ENCODE measurements around the gene PPID.
"Not testable (repeated sequence)": the region's sequence is repeated elsewhere in the genome, so short reads cannot be mapped to it uniquely, and the experiment has no call there.

Gene PPID

DNA sequence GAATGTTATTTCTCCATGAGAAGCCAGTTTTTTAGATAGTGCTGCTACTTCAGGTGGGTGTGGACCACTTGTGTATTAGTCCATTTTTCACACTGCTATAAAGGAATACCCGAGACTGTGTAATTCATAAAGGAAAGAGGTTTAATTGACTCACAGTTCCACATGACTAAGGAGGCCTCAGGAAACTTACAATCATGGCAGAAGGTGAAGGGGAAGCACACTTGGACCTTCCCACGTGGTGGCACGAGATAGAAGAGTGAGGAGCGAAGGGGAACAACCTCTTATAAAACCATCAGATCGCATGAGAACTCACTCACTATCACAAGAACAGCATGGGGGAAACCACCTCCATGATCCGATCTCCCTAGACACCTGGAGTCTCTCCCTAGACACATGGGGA, 3.4 kb upstream of the PPID start:
- in situ Hi-C loops (cut with HindIII; ENCODE audit: low pct_ligation_motif_present, low sequenced_read_pairs) = no loop called here
- H3K27me3 ChIP-seq (replicated peaks) = peaks cover 5% of the 10 kb centered on the region
- H3K36me3 ChIP-seq (replicated peaks) = no peaks in the 10 kb centered on the region
- DNase-seq = no peak
- TF ChIP-seq, protein P1, sequence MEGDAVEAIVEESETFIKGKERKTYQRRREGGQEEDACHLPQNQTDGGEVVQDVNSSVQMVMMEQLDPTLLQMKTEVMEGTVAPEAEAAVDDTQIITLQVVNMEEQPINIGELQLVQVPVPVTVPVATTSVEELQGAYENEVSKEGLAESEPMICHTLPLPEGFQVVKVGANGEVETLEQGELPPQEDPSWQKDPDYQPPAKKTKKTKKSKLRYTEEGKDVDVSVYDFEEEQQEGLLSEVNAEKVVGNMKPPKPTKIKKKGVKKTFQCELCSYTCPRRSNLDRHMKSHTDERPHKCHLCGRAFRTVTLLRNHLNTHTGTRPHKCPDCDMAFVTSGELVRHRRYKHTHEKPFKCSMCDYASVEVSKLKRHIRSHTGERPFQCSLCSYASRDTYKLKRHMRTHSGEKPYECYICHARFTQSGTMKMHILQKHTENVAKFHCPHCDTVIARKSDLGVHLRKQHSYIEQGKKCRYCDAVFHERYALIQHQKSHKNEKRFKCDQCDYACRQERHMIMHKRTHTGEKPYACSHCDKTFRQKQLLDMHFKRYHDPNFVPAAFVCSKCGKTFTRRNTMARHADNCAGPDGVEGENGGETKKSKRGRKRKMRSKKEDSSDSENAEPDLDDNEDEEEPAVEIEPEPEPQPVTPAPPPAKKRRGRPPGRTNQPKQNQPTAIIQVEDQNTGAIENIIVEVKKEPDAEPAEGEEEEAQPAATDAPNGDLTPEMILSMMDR (IDR thresholded peaks at IDR 0.05; ENCODE audit: low read depth, low read length, missing control alignments) = no peak
- no peak overlapping the region for H3K27ac ChIP-seq
- no peak overlapping the region for H3K4me3 ChIP-seq (ENCODE audit: low read depth, low read length)

DNA sequence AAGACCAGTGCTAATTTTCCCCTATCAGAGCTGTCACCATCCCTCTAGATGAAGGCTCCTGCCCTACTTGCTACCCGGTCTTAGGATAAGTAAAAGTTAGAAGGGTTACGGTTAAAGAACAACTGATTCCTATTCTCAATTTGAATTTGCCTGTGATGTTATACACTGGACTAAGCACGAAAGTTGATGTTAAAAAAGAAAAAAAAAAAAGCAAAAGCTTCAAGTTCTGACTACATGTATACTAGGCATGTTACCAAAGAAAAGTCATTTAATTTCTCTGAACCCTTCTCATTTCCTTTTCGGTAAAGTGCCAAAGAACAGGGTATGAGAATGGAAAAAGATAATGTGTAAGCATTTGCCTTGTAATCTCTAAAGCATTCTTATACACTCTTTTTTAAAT, 1.4 kb upstream of the PPID start:
- in situ Hi-C loops (cut with HindIII; ENCODE audit: low pct_ligation_motif_present, low sequenced_read_pairs) = no loop called here
- DNase-seq = no peak

DNA sequence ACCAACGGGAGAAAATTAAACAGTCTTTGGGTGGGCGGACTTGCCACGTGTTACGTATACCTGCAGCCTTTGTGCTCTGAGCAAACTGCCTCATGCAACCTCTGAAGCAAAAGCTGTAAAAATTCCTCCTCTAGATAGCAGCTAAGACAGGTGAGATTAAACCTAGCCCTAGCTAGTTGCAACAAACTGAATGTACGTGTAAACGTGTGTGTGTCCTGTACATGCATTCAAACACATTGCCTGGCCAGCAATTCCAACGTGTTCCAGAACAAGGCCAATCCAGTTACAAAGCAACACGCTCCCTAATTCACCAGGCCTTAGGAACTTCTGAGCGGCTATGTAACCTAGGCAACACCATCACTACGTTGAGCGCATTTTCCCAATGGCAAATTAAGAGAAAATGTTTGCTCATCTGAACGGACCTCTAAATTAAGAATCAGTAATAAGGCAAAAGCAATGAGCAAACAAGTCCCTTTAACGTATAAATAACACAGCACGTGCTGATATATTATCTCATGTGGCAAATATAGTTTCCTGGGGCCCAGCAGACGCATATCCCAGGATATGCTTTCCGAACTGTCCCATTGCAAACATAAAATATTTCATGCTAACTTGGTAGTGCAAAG, 792 bp downstream of the PPID start:
- DNase-seq = peak; percentile 33
- in situ Hi-C loops (cut with HindIII; ENCODE audit: low pct_ligation_motif_present, low sequenced_read_pairs) = no loop called here
- TF ChIP-seq, protein P1 (IDR thresholded peaks at IDR 0.05; ENCODE audit: low read depth, low read length, missing control alignments) = no peak
- Histone ChIP-seq H3K36me3 (replicated peaks) (peaks cover 17% of the 10 kb centered on the region), H3K27ac (peak overlapping the region; percentile 93), H3K4me3 (ENCODE audit: low read depth, low read length) (peak overlapping the region; percentile 87), H3K27me3 (replicated peaks) (no peaks in the 10 kb centered on the region)

More for the DNA sequence above, 1.4 kb upstream of the PPID start:
- H3K4me3 ChIP-seq (ENCODE audit: low read depth, low read length) = no peak overlapping the region
- peaks cover 4% of the 10 kb centered on the region for H3K27me3 ChIP-seq (replicated peaks)
- peaks cover 3% of the 10 kb centered on the region for H3K36me3 ChIP-seq (replicated peaks)
- no peak overlapping the region for H3K27ac ChIP-seq
- TF ChIP-seq, protein P1 (IDR thresholded peaks at IDR 0.05; ENCODE audit: low read depth, low read length, missing control alignments) = no peak

DNA sequence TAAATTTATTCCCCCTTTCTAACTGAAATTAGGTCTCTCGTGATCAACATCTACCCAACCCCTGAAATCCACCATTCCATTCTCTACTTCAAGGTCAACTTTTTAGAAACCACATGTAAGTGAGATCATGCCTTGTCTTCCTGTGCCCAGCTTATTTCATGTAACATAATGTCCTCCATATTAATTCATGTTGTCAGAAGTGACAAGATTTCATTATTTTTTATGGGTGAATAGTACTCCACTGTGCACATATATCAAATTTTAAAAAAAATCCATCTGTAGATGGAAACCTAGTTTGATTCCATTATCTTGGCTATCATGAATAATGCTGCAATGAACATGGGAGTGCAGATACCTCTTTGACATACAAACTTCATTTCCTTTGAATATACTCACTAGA, 1.5 kb downstream of the PPID start:
- TF ChIP-seq, protein P1 (IDR thresholded peaks at IDR 0.05; ENCODE audit: low read depth, low read length, missing control alignments) = no peak
- no peak for DNase-seq
- H3K27me3 ChIP-seq (replicated peaks) = no peaks in the 10 kb centered on the region
- in situ Hi-C loops (cut with HindIII; ENCODE audit: low pct_ligation_motif_present, low sequenced_read_pairs) = no loop called here
- no peak overlapping the region for H3K27ac ChIP-seq
- no peak overlapping the region for H3K4me3 ChIP-seq (ENCODE audit: low read depth, low read length)
- H3K36me3 ChIP-seq (replicated peaks) = peaks cover 21% of the 10 kb centered on the region

DNA sequence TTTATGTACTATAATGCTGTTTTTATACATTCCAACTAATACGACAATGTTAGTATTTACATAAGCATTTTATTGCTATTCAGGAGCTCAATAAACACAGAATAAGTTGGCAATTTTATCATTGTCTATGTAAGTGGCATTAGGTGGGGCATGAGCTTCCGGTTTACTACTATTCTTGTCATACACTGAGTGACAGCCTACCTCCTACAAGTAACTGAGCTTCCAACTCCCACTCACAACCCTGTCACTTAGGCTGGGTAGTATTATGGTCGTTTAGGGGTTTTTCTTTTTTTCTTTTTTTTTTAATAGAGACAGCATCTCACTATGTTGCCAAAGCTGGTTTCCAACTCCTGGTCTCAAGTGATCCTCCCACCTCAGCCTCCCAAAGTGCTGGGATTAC, 7.4 kb downstream of the PPID start:
- in situ Hi-C loops (cut with HindIII; ENCODE audit: low pct_ligation_motif_present, low sequenced_read_pairs) = no loop called here
- TF ChIP-seq, protein P1 (IDR thresholded peaks at IDR 0.05; ENCODE audit: low read depth, low read length, missing control alignments) = no peak
- Histone ChIP-seq H3K27me3 (replicated peaks) (no peaks in the 10 kb centered on the region), H3K27ac (no peak overlapping the region), H3K4me3 (ENCODE audit: low read depth, low read length) (no peak overlapping the region), H3K36me3 (replicated peaks) (peaks cover 48% of the 10 kb centered on the region)
- DNase-seq = no peak

DNA sequence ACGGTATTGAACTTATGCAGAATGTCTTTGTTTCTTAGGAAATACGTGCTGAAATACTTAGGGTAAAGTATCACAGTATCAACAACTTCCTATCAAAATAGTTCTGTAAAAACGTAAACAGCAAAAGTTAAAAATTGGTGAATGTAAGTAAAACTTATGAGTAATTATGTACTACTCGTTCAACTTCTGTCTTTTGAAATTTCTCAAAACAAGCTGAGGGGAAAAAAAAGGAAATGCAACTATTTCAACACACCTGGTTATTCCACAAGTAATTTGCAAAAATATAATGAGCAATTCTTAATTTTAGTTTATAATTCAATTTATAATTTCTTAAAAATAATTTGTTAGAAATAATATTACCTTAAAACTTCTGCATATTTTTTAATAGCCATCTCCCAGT, 8.3 kb downstream of the PPID start:
- Histone ChIP-seq H3K36me3 (replicated peaks) (peaks cover 52% of the 10 kb centered on the region), H3K4me3 (ENCODE audit: low read depth, low read length) (no peak overlapping the region), H3K27me3 (replicated peaks) (no peaks in the 10 kb centered on the region), H3K27ac (no peak overlapping the region)
- TF ChIP-seq, protein P1 (IDR thresholded peaks at IDR 0.05; ENCODE audit: low read depth, low read length, missing control alignments) = no peak
- in situ Hi-C loops (cut with HindIII; ENCODE audit: low pct_ligation_motif_present, low sequenced_read_pairs) = no loop called here
- DNase-seq = no peak

DNA sequence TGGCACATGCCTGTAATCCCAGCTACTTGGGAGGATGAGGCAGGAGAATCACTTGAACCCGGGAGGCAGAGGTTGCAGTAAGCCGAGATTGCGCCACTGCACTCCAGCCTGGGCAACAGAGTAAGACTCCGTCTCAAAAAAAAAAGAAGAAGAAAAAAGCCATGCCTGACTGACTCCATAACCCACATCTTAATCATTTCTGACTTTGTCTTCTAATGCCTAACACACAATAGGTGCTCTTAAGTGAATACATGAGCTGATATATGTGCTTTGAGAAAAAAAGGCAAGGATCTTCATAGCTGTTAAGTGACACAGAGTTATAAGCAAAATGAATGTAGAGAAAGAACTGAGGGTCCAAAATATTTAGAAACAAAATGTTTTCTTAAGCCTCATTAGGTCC, 10.6 kb downstream of the PPID start:
- H3K27me3 ChIP-seq (replicated peaks); in situ Hi-C loops (cut with HindIII; ENCODE audit: low pct_ligation_motif_present, low sequenced_read_pairs); H3K27ac ChIP-seq; DNase-seq; H3K4me3 ChIP-seq (ENCODE audit: low read depth, low read length): not testable (repeated sequence)
- peaks cover 47% of the 10 kb centered on the region for H3K36me3 ChIP-seq (replicated peaks)

All from brain microvascular endothelial cell (primary cell).